GM19372 (cell line): Measurements from ENCODE around the gene LIFR.

ENCODE experiments used
- ATAC-seq: cut with Tn5 transposase; IDR thresholded peaks from one replicate; pipeline ENCODE4 v1.9.1; 2021; ENCODE audit warnings: mild to moderate bottlenecking, low read depth, moderate library complexity; ENCODE audit not compliant: unreplicated experiment

The LIFR gene

GRCh38 chr5:38553001-38553521 lies 3.4 kb downstream of the LIFR start:
- ATAC-seq = no peak

GRCh38 chr5:38551030-38552017 lies 5.1 kb downstream of the LIFR start:
- peak; percentile 54 for ATAC-seq

DNA sequence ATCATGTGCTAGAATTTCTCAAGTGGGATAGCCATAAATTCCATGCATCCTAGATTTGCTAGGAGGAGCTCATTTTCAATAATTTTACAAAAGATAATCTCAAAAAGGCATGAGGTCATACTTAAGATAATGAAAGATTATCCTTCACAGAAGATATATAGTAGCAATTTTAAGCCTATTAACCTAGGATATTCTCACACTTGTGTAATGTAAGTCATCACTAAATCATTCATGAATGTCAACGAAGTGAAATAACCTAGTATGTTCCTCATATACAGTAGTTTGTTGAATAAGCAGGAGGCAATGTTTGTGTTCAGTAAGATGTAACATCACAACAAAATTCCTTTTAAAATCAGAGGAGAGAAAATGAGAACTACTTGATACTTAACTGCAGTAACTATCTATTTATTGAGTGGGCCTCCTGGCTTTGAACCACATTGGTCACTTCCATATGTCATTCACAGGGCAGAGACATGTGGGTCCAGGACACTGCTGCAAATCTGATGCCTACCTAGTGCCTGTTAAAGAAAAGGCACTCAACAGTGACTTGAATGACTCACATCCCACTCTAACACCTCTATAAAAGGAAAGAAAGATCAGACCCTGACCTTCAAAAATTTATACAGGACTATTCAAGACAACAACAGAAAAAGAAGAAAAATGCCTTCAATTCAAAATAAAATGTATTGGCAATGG lies 8.2 kb downstream of the LIFR start:
- ATAC-seq = no peak

DNA sequence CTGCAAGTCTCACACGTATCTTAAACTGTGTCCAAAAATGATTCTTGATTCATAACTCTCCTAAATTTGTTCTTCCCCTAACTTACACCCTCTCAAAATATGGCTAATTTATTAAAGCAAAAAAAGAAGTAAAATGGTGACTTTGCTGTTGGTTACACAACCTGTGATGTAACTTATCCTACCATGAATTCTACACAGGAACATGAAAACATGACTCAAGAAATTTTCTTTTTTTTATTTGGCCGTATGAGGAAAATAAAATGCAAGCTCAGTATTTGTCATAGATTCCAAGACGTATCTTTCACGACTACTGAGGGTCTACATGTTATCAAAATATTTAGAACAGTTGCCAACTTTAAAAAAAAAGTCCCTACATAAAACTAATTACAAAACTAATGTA lies 9.2 kb downstream of the LIFR start:
- no peak for ATAC-seq

DNA sequence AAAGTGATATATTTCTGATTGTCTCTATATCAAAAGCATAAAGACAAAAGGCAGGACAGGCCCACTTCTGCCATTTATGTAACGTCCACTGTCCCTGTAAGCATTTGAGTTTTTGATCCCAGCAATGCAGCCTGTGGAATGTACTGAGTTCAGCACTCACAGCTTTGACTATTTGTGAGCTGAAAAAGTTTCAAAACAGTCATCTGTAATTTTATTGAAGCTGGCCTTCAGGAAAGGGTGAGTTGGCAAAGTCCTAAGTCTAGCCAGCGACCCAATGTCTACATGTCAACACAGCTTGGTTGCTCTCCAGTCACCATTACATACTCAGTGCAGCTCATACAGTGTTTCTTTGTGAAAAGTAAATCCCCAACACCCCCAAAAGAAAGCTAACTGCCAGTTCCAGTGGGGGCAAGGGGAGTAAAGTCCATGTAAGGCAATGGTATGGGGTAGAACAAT lies 9.7 kb downstream of the LIFR start:
- ATAC-seq = no peak

- ATAC-seq = no peak
Measured at GRCh38 chr5:38543886-38544285, 12.6 kb downstream of the LIFR start.

DNA sequence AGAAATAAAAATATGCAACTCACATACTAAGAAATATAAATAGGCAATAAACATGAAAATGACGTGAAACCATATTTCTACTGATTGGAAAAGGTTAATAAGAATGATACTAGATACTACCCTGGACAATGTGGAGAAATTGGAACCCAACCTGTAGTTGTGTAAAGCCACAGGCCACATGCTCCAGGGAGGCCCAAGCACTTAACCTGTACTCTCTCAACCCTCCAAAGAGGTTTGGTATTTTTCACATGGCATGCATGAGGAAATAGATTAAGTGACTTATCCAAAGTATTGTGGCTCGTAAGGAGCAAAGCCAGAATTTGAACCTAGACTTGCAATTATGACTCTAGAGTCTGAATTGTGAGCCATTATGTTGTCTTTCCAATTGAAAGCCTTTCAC lies 13.4 kb downstream of the LIFR start:
- no peak for ATAC-seq

DNA sequence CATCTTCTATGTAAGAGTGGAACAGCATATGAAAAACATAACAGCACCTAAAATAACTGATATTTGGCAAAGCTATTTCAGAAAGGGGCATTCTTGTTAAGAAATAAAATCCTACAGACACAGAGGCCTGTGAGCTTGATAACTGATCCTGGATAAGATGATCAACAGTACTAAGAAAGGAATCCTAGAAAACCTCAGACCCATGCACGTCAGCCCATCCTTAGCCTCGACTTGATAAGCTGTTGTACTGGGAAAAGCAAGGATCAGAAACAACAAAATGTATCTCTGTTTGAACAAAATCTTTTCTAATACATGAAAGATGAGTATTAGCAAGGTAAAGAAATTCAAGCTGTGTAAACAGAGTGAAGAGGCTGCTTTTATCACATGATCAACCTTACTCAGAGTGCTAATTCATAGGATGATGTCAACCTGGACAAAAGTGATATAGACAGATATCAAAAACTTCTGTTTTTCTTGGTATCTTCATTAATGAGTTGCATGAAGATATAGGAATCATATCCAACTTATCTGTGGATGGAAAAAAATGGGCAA lies 15.2 kb downstream of the LIFR start:
- ATAC-seq = no peak

DNA sequence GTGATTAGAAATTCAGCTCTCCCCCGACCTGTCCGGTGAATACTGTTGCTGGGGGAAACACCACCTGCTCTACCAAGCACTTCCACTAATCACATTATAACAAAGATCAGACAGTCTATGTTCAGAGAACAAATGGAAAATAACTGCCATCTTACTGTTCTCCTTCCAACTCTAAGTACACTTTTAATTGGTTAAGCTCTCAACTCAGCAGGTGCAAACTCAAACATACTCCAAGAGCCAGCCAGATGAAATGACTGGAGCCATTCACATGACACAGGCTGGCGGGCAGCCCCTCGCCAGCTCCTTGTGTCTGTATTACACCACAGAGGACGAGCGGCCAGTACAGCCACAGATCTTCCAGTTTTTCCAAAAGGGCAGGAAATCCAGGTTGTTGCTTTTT lies 16.1 kb downstream of the LIFR start:
- ATAC-seq = no peak

DNA sequence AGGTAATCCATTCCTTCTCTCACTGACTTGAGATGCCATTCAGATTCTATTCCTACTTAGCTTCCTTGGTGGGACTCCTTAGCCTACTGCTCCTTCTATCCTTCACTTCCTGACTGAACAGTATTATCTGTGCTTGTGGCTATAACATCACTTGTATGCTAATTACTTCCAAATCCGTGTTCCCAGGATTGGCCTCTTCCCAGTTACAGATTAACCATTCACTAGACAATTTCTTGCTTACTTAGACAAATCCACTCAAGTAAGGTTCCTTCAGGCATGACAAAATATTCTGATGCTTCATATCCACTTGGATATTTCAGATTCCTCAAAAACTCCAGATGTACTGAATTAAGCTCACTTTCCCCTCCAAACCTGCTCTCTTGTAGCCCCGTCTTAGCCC lies 18.3 kb downstream of the LIFR start:
- no peak for ATAC-seq

DNA sequence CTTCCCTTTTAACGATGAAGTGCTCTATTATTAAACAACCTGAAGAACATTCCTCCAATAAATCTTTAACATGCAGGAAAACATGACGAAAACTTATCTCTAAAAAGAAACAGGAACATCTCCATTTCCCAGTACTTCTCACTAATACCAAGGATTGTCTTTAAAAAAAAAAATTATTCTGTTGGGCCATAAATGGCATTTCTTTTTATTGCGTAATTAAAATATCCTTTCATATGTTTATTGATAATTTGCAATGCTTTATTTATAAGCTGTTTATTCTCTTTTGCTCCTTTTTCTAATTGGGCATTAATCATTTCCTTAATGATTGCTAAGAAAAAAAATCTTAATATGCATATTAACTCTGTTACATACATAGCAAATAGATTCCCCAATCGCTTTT lies 18.9 kb downstream of the LIFR start:
- no peak for ATAC-seq

DNA sequence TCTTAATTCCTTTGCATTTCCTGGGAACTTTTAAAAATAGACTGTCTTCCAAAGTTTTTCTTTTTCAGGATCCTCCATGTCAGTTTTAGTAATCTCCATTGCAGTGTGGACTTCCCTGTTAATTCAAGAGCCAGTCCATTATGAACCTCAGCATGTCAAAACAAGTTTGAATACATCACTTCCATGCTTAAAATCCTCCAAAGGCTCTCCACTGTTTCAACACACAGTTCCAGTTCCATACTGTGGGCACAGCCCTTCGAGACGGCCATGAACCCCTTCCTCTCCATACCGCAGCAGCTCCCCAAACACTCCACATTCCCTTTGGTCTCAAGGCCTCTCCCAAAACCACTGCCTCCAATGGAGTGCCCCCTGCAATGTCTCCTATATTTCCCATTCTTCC lies 19.5 kb downstream of the LIFR start:
- ATAC-seq = no peak

DNA sequence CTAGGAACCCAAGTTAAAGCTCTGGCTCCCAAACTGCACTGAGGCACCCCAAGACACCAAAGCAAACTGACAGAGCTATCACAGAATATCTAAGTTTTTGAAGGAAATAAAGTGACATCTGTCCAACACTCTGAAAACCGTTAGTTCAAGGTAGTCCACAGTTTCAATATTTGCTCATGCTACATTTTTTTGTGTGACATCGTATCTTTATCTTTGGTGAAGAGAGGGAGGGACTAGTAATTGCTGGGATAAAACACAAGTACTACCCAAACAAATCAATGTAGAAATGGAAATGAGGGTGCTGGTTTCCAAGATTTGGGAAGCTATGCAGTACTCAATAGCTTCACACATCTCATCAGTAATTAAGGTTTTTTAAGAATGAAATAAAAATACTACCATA lies 20.6 kb downstream of the LIFR start:
- ATAC-seq = no peak

DNA sequence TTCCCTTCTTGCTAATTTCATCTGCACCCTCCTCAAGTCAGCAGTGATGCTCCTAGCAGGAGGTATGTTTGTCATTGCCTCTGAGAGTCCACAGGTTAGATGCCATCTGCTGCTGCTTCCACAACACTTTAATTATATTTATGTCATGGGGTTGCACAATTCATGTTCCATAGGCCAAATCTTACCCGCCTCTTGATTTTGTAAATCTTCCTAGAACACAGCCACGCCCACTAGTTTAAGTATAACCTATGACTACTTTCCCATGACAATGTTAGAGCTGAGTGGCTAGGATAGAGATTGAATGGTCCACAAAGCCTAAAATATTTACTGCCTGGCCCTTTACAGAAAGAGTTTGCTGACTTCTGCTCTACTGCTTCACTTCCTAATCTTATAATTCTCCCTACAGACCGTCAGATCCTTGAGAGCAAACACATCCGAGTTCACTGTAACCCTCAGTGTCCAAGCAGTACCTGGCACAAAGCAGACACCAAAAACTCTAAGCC lies 21.1 kb downstream of the LIFR start:
- no peak for ATAC-seq

- ATAC-seq = no peak
Measured at GRCh38 chr5:38534156-38534453, 22.3 kb downstream of the LIFR start.

DNA sequence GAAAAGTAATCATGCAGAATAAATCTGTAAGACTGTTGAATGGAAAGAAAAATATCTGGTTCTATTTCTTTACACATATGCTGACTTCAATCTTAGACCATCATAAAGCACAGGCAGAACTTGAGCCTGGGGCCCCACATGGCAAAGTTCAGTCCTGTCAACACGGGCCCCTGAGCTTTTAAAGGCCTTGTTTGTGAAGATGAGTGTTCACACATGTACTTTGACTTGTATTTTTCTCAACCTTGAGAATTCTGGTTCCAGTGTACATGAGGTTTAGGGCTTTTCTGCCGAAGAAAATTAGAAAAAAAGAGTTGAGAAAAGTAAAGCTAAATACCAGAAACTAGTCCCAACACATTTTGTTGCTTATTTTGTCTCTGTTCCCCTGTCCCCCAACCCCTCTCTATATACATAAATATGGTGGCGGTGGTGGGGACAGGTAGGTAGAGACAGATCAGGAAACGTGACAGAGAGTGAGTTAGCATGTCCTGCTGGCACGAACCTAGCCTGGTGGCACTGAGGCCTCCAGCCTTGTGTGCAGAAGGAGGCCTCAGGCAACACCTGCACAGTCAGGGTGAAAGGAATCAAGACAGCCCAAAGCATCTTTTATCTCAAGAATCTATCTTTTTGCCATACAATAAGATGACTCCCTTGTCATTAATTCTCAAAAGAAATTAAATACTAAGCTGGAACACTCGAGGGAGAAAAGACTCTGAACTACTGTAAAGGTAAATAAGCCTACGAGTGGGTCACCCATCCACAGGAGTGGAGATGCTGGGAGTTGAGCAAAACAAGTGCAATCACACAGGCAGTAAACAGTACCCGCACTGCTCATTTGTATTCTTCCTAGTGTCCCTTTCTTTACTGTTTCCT lies 22.9 kb downstream of the LIFR start:
- ATAC-seq = no peak

- no peak for ATAC-seq
Measured at GRCh38 chr5:38532165-38532669, 24.2 kb downstream of the LIFR start.

DNA sequence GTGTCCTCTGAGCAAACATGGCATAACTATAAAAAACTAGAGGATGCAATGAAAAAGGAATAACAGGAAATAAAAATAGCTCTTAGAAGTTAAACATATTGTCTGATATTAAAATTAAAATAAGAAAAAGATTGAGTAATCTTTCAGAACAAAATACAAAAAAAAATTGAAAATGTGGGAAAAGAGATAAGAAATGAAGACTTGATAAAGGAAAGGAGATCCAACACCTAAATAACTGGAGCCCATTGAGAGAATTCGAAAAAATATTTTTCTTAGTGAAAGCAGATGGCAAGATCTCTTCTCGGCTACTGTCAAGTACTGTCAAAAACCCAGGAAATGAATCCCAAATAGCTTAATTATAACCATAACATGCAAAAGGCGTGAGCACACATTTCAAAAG lies 24.9 kb downstream of the LIFR start:
- no peak for ATAC-seq

DNA sequence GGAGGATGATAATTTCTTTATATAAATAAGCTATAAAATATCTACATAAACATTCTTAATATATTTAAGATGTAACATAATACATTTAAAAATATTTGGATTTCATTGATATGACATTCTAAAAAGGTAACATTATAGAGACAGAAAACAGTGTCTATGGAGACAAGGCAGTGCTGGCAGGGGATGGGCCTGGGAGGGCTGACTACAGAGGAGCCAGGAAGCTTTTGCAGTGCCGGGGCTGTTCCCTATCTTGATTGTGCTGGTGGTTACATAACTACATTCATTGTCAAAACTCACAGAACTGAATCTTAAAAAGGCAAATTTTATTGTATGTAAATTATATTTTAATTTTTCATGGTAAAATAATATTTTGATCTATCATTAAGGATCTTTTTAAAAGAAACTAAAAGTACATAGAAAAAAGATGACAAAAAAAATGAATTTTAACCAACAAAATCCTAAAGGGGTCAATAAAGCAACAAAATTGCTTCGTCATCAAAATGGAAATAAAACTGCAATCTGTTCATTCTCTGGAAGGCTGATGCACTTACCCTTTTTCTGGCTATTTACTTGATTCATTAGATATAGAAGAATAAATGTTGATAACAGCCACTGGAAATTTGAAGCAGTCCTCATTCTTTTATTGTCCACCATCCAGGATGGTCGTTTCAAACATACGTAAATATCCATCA lies 26.3 kb downstream of the LIFR start:
- no peak for ATAC-seq
